Heart left ventricle (tissue), 16 donors: Measurements from ENCODE around the gene ARVCF. TPM values are rescaled to one million over a fixed set of nuclear protein-coding genes. Genes with fewer than 3 reads are reported as not detected.

Experiments used
- ATAC-seq, 4 donors: fragments of 200-7000 bp; cut with Tn5 transposase; one replicate each; pipeline ENCODE4 v1.9.1; 2020 to 2022; ENCODE audit warnings: moderate library complexity in 4 of 4, mild to moderate bottlenecking in 3 of 4, moderate number of reproducible peaks in 1 of 4
- DNase-seq, 5 donors: peaks; one replicate each; pipeline ENCODE4 v3.0.0-alpha.2; 2020
- H3K27ac ChIP-seq, 12 donors: fragments of 200-600 bp; sonication (generic) in 4 of 12; one replicate each; pipeline versions ENCODE4 v1.5.0 to v1.8.0; 2016 to 2022; ENCODE audit warnings: mild to moderate bottlenecking in 2 of 12
- H3K27me3 ChIP-seq, 9 donors: fragments of 200-600 bp; sonication (generic) in 2 of 9; one replicate each; pipeline versions ENCODE4 v1.5.1 to v1.8.0; 2016 to 2022; ENCODE audit warnings: mild to moderate bottlenecking in 3 of 9
- H3K36me3 ChIP-seq, 9 donors: fragments of 200-600 bp; sonication (generic) in 2 of 9; one replicate each; pipeline versions ENCODE4 v1.5.0 to v1.8.0; 2018 to 2022; ENCODE audit warnings: mild to moderate bottlenecking in 2 of 9
- H3K4me1 ChIP-seq, 12 donors: fragments of 200-600 bp; sonication (generic) in 4 of 12; one replicate each; pipeline versions ENCODE4 v1.5.0 to v1.8.0; 2016 to 2022; ENCODE audit warnings: mild to moderate bottlenecking in 3 of 12
- H3K4me3 ChIP-seq, 12 donors: fragments of 200-600 bp; sonication (generic) in 4 of 12; one replicate each; pipeline versions ENCODE4 v1.5.0 to v1.8.0; 2017 to 2022; ENCODE audit warnings: mild to moderate bottlenecking in 9 of 12, moderate library complexity in 4 of 12
- H3K9me3 ChIP-seq, 12 donors: fragments of 200-600 bp; sonication (generic) in 4 of 12; one replicate each; pipeline versions ENCODE4 v1.5.0 to v1.8.0; 2016 to 2022; ENCODE audit warnings: mild to moderate bottlenecking in 1 of 12
- CTCF ChIP-seq, 12 donors: fragments of 200-600 bp; sonication (generic) in 4 of 12; IDR thresholded peaks; one replicate each; pipeline versions ENCODE4 v1.5.0 to v1.8.0; 2018 to 2022; ENCODE audit warnings: antibody characterized with exemption in 12 of 12, mild to moderate bottlenecking in 5 of 12
- POLR2A ChIP-seq, 2 donors: fragments of 450-650 bp; IDR thresholded peaks; one replicate each; pipeline ENCODE4 v1.6.1; 2017; ENCODE audit warnings: antibody characterized with exemption in 2 of 2, mild to moderate bottlenecking in 2 of 2, moderate library complexity in 2 of 2
- WGBS, 4 donors: extraction: QIAGEN DNeasy Blood & Tissue Kit in 2 of 4; methylation state at CpG; one replicate each; pipeline versions ENCODE4 v1.1.5 to v1.1.7; 2013 to 2018; 5-methylcytosine and 5-hydroxymethylcytosine counted together
- intact Hi-C, 10 donors: fragments of 100-400 bp; cut with DNase I; formaldehyde crosslinking; loops; one replicate each; pipeline versions ENCODE4 v1.11.1 to v1.14.2; 2022
- polyA plus RNA-seq, 2 donors: library from polyadenylated mRNA; stranded (reverse); fragments of 200-250 nt; gene quantifications; one replicate each; pipeline ENCODE4 v1.2.3, GENCODE V29; 2013
- total RNA-seq, 9 donors: library from RNA; depleted of rRNA in 2 of 9; stranded (reverse); fragments of >200 nt in 2 of 9; fragmentation: NEBNext Ultra II Directional in 3 of 9; extraction: Animal tissue kit (Norgen Biotek cat#: 25700) in 3 of 9; gene quantifications; one replicate each; pipeline versions ENCODE4 v1.1.0 to v1.2.4, GENCODE V29; 2016 to 2023
- donor health status: ischemic (EF 13 %, LVEDD 7.1; RV severe dilation, severe dysfunction).
- donor health status: healthy with polysubstance abuse.
- donor health status: DM: no; HTN: yes; CAD: no.
- donor health status: DM: no; HTN: no; CAD: no.
- donor health status: ischemic (EF 25% LVEDD 6.9; RV normal size, moderate dysfunction).
- donor health status: ischemic (EF 25% LVEDD 5.7; RV mildly dilated, moderate dysfunction).
- donor health status: healthy.
- donor health status: DM: yes; HTN: yes; CAD: no.
- donor health status: ischemic (EF 35%, LVEDD 5.7; RV mildly dilated, moderate dysfunction).
- donor health status: nonischemic (EF 11% LVEDD 7.7; RV severe dilation, severe dysfunction).
- donor health status: DM: yes; HTN: yes; CAD: no.
- donor health status: PGD.
- donor health status: ischemic (EF 29% LVEDD 5.4; RV normal size, mild dysfunction).
- donor health status: nonischemic (EF 23%, LVEDD 6.1; RV moderate dilation, normal function).

ARVCF gene
- total and polyA plus RNA-seq, 11 donors: 21.2 to 46.6 (median 33.3) TPM

- DNase-seq (peak in 1 of 5 donors; percentile 40), ATAC-seq (peak in 1 of 4 donors; percentile 0)
- H3K4me3 ChIP-seq: no peak overlapping the region
- no peak overlapping the region for H3K27ac ChIP-seq
- intact Hi-C loops: loop anchor here in 3 of 10 donors (10.0 kb wide), 2 partner anchors 122 to 162 kb away; partner anchors contain the start of gene DGCR8 (in 2 of the 3)
- H3K9me3 ChIP-seq: no peaks in the 10 kb centered on the region
- peaks cover 0 to 55% (median 38%) of the 10 kb centered on the region in 9 donors for H3K36me3 ChIP-seq
- 73 to 84% (median 82%) methylated on average over 13 to 30 of the region's 30 CpGs for WGBS, 4 donors
- peaks cover 0 to 44% (median 25%) of the 10 kb centered on the region in 12 donors for H3K4me1 ChIP-seq
- no peaks in the 10 kb centered on the region for H3K27me3 ChIP-seq
- TF ChIP-seq CTCF (IDR thresholded peaks at IDR 0.05) (no peak), POLR2A (IDR thresholded peaks at IDR 0.05) (no peak)
Observed at GRCh38 chr22:19962909-19963806, 53.5 kb downstream of the ARVCF start.

GRCh38 chr22:19962246-19962908, 54.2 kb downstream of the ARVCF start:
- intact Hi-C loops: loop anchor here in 3 of 10 donors (10.0 kb wide), 2 partner anchors 122 to 162 kb away; partner anchors contain the start of gene DGCR8 (in 2 of the 3)
- peaks cover 0 to 47% (median 30%) of the 10 kb centered on the region in 9 donors for H3K36me3 ChIP-seq

GRCh38 chr22:19961868-19962245, 54.8 kb downstream of the ARVCF start:
- intact Hi-C loops: loop anchor here in 3 of 10 donors (10.0 kb wide), 2 partner anchors 123 to 163 kb away; partner anchors contain the start of gene DGCR8 (in 2 of the 3)
- peak in 1 of 5 donors; percentile 57 for DNase-seq
- H3K4me1 ChIP-seq: peaks cover 0 to 44% (median 25%) of the 10 kb centered on the region in 12 donors
- H3K9me3 ChIP-seq: no peaks in the 10 kb centered on the region
- ATAC-seq: peak in 1 of 4 donors; percentile 3
- no peak for TF ChIP-seq POLR2A (IDR thresholded peaks at IDR 0.05)
- TF ChIP-seq CTCF (IDR thresholded peaks at IDR 0.05): no peak
- 80 to 89% (median 86%) methylated on average over 1 to 8 of the region's 8 CpGs for WGBS, 4 donors
- H3K4me3 ChIP-seq: no peak overlapping the region
- H3K27ac ChIP-seq: no peak overlapping the region
- H3K36me3 ChIP-seq: peaks cover 0 to 42% (median 28%) of the 10 kb centered on the region in 9 donors
- H3K27me3 ChIP-seq: no peaks in the 10 kb centered on the region

More at GRCh38 chr22:19962246-19962908, 54.2 kb downstream of the ARVCF start:
- TF ChIP-seq POLR2A (IDR thresholded peaks at IDR 0.05) (no peak), CTCF (IDR thresholded peaks at IDR 0.05) (peak; percentile 36 to 64 (median 54))
- no peaks in the 10 kb centered on the region for H3K27me3 ChIP-seq
- no peak overlapping the region for H3K27ac ChIP-seq
- no peaks in the 10 kb centered on the region for H3K9me3 ChIP-seq
- DNase-seq (peak; percentile 57 to 80 (median 77)), ATAC-seq (peak; percentile 44 to 63 (median 54))
- WGBS, 4 donors: 52 to 61% (median 54%) methylated on average over 10 to 22 of the region's 22 CpGs
- H3K4me1 ChIP-seq: peaks cover 0 to 44% (median 25%) of the 10 kb centered on the region in 12 donors
- H3K4me3 ChIP-seq: no peak overlapping the region
